ENCODE data around the gene LINC00305.

DNA sequence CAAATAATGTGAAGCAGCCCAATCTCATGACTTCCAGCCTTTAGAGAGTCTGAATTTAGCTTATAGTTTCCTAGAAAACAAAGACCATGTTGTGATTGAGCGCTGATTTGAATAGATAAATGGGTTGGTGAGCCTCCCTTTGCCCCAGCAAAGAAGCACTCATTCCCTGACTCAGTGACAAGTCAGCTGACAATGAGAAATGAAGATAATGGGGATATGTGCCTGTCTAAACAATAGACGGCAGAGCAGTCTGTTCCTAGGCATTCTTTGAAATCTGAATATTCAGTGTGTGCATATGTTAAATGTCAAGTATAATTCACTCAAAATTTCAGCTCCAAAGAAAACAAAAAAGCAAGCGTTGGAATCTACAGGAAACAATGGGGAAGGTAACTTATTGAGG, 34.8 kb upstream of the LINC00305 start:
- TF ChIP-seq POLR2A (IDR thresholded peaks at IDR 0.05; ENCODE audit: extremely low read depth, insufficient read length) (no peak), MYC (IDR thresholded peaks at IDR 0.05; ENCODE audit: low read depth, low read length) (no peak)
- TF ChIP-seq, protein P1, sequence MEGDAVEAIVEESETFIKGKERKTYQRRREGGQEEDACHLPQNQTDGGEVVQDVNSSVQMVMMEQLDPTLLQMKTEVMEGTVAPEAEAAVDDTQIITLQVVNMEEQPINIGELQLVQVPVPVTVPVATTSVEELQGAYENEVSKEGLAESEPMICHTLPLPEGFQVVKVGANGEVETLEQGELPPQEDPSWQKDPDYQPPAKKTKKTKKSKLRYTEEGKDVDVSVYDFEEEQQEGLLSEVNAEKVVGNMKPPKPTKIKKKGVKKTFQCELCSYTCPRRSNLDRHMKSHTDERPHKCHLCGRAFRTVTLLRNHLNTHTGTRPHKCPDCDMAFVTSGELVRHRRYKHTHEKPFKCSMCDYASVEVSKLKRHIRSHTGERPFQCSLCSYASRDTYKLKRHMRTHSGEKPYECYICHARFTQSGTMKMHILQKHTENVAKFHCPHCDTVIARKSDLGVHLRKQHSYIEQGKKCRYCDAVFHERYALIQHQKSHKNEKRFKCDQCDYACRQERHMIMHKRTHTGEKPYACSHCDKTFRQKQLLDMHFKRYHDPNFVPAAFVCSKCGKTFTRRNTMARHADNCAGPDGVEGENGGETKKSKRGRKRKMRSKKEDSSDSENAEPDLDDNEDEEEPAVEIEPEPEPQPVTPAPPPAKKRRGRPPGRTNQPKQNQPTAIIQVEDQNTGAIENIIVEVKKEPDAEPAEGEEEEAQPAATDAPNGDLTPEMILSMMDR (IDR thresholded peaks at IDR 0.05; ENCODE audit: low read depth, low read length): no peak
- TF ChIP-seq, protein P2, sequence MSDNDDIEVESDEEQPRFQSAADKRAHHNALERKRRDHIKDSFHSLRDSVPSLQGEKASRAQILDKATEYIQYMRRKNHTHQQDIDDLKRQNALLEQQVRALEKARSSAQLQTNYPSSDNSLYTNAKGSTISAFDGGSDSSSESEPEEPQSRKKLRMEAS (IDR thresholded peaks at IDR 0.05; ENCODE audit: low read depth, low read length): no peak

All from NB4 (cell line).